T-helper 9 cell (primary cell): Measurements from ENCODE around the gene TGM6.
A peak's percentile ranks its signal among the peaks of the same experiment; 100 is the strongest.
"Not testable (repeated sequence)": the region's sequence is repeated elsewhere in the genome, so short reads cannot be mapped to it uniquely, and the experiment has no call there.

Experiments
- DNase-seq: peaks from one replicate; pipeline ENCODE4 v3.0.0-alpha.2; 2020

The TGM6 gene

GRCh38 chr20:2400290-2400689 is 19.6 kb downstream of the TGM6 start:
- DNase-seq = no peak

- no peak for DNase-seq
Measured at GRCh38 chr20:2401527-2401926, 20.8 kb downstream of the TGM6 start.

DNA sequence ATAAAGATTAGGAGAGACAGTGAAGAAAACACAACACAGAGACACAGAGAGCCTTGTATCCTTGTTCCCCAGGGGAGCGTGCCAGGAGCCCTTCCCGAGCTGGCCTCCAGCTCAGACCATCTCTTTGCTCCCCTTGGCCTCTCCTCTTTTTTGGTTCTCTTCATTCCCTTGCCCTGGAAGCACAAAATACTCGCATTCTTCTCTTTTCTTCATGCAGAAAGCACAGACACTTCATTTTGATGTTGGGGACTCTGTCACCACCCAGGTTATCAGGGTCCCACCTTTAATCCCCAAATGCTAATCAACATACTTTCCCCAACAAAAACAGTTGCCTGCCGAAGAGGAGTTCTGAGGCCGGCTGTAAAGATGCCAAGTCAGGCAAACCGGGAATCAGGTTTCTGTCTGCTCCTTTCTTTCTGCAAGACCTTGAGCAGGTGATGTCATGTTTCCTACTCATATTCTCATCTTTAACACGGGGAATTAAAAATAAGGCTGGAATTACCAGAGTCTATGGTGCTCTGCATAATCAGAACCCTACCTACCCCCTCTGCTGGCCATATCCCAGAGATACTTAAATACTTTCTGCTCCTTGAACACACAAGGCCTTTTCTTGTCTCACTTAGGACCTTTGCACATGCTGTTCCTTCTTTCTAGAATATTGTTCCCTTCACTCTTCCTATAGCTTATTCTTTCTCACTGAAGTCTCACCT is 21.7 kb downstream of the TGM6 start:
- no peak for DNase-seq

GRCh38 chr20:2403291-2404052 is 22.8 kb downstream of the TGM6 start:
- no peak for DNase-seq

GRCh38 chr20:2405693-2406065 is 25.0 kb downstream of the TGM6 start:
- no peak for DNase-seq

- not testable (repeated sequence) for DNase-seq
Measured at GRCh38 chr20:2407355-2407754, 26.7 kb downstream of the TGM6 start.

DNA sequence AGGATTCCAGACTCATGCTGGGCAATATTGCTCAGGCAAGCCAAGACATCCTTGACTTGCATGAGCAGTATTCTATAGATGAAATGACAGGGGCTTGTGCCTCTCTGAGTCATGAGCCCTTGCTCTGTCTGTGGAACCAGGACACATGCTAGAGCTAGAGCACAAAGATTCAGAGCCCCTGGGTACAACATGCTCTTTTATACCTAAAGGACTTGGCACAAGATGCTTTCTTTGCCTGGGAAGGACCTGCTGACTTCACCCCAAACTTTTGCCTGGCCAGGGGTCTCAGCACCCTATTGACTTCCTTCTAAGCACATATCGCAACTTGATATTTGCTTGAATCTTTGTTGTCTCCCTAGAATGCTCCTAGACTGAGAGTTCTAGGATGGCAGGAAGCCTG is 27.4 kb downstream of the TGM6 start:
- DNase-seq = no peak

DNA sequence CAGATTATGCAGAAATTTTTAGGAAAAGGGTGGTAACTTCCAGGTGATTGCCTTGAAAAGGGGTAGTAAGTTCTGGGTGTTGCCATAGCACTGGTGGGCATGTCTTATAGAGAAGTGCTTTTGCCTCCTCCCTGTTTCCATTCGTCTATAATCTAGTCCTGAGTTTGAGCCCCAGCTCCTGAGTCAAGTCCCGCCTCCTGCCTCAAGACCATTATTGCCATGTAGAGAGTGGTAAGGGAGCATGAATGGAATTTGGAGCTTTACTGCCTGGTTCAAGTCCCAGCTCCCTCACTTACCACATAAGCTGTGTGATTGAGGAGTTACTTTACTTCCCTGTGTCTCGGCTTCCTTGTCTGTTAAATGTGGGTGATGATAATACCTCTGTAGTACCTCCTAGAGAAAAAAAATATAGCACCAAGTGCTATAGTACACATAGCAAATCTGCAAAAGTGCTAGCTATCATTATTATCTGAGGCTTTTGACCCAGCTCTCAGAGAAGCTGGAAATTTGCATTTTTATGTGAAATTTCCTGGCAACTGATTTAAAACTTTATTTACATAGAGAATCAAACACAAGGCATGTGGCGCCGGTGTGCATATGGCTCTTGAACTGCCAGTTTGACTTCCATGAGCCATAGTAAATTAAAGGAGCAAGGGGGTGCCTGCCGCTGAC is 36.0 kb downstream of the TGM6 start:
- DNase-seq = no peak

GRCh38 chr20:2417213-2417541 is 36.5 kb downstream of the TGM6 start:
- DNase-seq = no peak

GRCh38 chr20:2418388-2418787 is 37.7 kb downstream of the TGM6 start:
- DNase-seq = no peak

- no peak for DNase-seq
Measured at GRCh38 chr20:2420510-2420909, 39.8 kb downstream of the TGM6 start.

- no peak for DNase-seq
Measured at GRCh38 chr20:2421247-2421646, 40.5 kb downstream of the TGM6 start.

DNA sequence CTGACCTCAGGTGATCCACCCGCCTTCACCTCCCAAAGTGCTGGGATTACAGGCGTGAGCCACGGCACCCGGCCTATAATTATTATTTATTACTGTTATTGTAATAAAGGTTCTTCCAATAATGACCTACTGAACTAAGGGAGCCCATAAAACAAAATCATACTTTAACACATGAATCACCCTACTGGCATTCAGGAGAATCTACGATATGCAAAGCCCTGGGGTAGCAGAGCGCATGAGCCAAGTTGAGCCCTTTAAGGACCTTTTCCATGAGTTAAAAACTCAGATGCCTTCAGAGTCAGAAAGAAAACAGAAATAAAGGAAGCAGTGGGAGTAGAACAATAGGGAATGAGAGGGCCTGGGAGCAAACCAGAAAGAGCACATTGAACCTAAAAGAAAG is 48.4 kb downstream of the TGM6 start:
- DNase-seq = no peak

GRCh38 chr20:2430538-2430937 is 49.8 kb downstream of the TGM6 start:
- no peak for DNase-seq

- no peak for DNase-seq
Measured at GRCh38 chr20:2431185-2431584, 50.5 kb downstream of the TGM6 start.

DNA sequence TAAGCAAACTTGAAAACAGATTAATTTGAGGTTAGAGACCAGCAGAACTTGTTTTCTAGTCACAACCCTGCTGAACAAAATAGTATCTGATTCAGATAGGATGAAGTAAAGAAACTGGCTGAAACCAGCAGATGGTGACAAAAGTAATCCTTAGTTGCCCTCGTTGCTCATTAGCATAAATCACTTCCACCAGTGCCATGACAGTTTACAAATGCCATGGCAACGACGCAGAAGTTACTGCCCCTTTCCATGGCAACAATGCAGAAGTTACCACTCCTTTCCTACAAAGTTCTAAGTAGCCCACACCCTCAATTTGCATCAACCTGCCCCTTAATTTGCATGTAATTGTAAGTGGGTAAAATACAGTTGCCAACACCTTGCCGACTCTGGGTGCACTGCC is 66.1 kb downstream of the TGM6 start:
- DNase-seq = no peak

- no peak for DNase-seq
Measured at GRCh38 chr20:2449386-2449785, 68.7 kb downstream of the TGM6 start.

- DNase-seq = no peak
Measured at GRCh38 chr20:2451422-2451821, 70.7 kb downstream of the TGM6 start.

DNA sequence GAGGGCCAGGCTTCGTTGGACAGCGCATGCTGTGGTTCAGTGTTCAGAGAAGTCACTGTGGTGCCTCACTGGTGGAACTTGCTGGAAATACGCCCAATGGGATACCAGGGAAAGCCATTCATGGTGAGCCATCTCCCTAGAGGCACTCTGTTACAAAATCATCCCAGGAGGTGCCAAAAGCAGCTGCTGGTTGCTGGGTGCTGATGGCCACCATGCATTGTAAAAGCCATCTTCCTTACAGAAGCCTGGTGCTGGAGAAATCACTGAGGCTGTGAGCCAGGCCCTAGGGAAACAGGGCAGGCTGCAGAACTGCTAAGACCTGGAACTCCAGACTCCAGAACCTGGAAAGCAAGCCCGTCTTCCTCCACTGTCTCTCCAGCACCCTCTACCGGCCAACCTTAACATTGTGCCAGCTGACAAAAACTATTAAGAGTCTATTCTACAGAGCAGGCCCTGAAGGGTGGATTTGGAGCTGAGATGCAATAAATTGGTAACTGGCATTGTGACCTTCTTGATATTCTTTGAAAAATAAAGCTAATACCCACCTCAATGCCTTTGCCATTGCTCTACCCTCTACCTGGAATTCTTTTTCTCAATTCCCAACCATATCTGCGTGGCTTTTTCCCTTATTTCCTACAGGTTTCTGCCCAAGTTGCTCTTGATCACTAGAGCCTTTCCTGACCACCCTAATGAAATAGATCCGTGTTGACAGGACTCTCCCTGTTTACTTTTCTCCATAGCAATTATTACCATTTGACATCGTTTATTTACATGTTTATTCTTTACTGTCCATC is 71.4 kb downstream of the TGM6 start:
- peak; percentile 61 for DNase-seq

GRCh38 chr20:2453792-2454191 is 73.1 kb downstream of the TGM6 start:
- no peak for DNase-seq

DNA sequence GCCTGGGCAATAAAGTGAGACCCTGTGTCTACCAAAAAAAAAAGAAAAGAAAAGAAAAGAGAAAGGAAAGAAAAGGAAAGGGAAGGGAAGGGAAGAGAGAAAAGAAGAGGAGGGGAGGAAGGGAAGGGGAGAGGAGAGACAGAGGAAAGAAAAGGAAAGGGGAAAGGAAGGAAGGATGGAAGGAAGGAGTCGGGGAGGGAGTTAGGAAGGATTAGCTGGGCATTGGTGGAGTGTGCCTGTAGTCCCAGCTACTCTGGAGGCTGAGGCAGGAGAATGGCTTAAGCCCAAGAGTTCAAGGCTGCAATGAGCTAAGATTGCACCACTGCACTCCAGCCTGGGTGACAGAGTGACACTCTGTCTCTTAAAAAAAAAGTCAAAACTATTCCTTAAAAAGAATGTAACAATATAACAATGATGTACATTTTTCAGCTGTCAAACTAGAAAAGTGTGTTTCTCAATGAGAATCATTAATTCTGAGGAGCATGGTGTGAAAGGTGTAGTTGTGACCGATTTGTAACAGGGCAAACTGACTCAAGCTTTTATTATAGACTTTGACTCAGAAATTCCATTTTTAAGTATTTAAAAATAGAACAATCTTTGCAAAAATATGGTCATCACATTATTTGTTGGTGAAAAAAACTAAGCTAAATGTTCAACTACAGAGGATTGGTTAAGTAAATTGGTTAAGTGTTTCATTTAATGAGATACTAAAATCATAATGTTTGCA is 75.2 kb downstream of the TGM6 start:
- no peak for DNase-seq

GRCh38 chr20:2458919-2459499 is 78.3 kb downstream of the TGM6 start:
- no peak for DNase-seq
